Mesenchymal stem cell (in vitro differentiated cells and primary cell): ENCODE results near the gene VWA5B2.

Source experiments
- DNase-seq: peaks from one replicate; pipeline ENCODE4 v3.0.0-alpha.2; 2013
- H2AFZ ChIP-seq: one replicate; pipeline ENCODE4 v1.6.1; 2013; ENCODE audit warnings: low read depth, mild to moderate bottlenecking, control low read depth, inconsistent platforms, low read length, moderate library complexity
- H2AK5ac ChIP-seq: 2 replicates; pipeline ENCODE4 v1.6.1; 2013; ENCODE audit warnings: low read length, moderate library complexity, mild to moderate bottlenecking, inconsistent platforms; ENCODE audit not compliant: severe bottlenecking
- H2BK120ac ChIP-seq: one replicate; pipeline ENCODE4 v1.6.1; 2013; ENCODE audit warnings: low read depth, mild to moderate bottlenecking, inconsistent platforms, low read length, moderate library complexity
- H2BK12ac ChIP-seq, 2 experiments: one replicate each; pipeline ENCODE4 v1.6.1; 2013; ENCODE audit warnings: inconsistent platforms in 2 of 2, low read length in 2 of 2, mild to moderate bottlenecking in 2 of 2, moderate library complexity in 2 of 2, control low read depth in 1 of 2
- H2BK15ac ChIP-seq: one replicate; pipeline ENCODE4 v1.6.1; 2013; ENCODE audit warnings: mild to moderate bottlenecking, low read depth, inconsistent platforms; ENCODE audit not compliant: poor library complexity, severe bottlenecking
- H2BK5ac ChIP-seq: 2 replicates; pipeline ENCODE4 v1.6.1; 2013; ENCODE audit warnings: low read depth, mild to moderate bottlenecking, low read length, control low read depth, inconsistent platforms; ENCODE audit not compliant: poor library complexity, severe bottlenecking
- H3K14ac ChIP-seq, 2 experiments: one replicate each; pipeline ENCODE4 v1.6.1; 2013; ENCODE audit warnings: inconsistent platforms in 2 of 2, low read length in 2 of 2, control low read depth in 1 of 2, mild to moderate bottlenecking in 1 of 2, moderate library complexity in 1 of 2
- H3K18ac ChIP-seq, 2 experiments: one replicate each; pipeline ENCODE4 v1.6.1; 2013; ENCODE audit warnings: inconsistent platforms in 2 of 2, low read length in 2 of 2, control low read depth in 1 of 2, low read depth in 1 of 2, mild to moderate bottlenecking in 1 of 2
- H3K23ac ChIP-seq, 2 experiments: one replicate each; pipeline ENCODE4 v1.6.1; 2013; ENCODE audit warnings: inconsistent platforms in 2 of 2, low read length in 2 of 2, mild to moderate bottlenecking in 2 of 2, moderate library complexity in 2 of 2, control low read depth in 1 of 2
- H3K27ac ChIP-seq: 2 replicates; pipeline ENCODE4 v1.5.1; 2013; ENCODE audit warnings: mild to moderate bottlenecking, moderate library complexity, low read length, control low read depth, inconsistent platforms; ENCODE audit not compliant: poor library complexity, severe bottlenecking
- H3K27me3 ChIP-seq, 2 experiments: 2 replicates each; pipeline versions ENCODE4 v1.6.1 to v1.7.0; 2013; ENCODE audit warnings: low read length in 2 of 2, mild to moderate bottlenecking in 2 of 2, moderate library complexity in 2 of 2, control low read depth in 1 of 2, inconsistent platforms in 1 of 2; ENCODE audit not compliant: control insufficient read depth in 1 of 2, insufficient read depth in 1 of 2
- H3K36me3 ChIP-seq, 2 experiments: 2 replicates each; pipeline versions ENCODE4 v1.6.1 to v1.7.0; 2013; ENCODE audit warnings: low read length in 2 of 2, control low read depth in 1 of 2, inconsistent platforms in 1 of 2, low read depth in 1 of 2, mild to moderate bottlenecking in 1 of 2; ENCODE audit not compliant: insufficient read depth in 2 of 2, control insufficient read depth in 1 of 2
- H3K4ac ChIP-seq, 2 experiments: one replicate each; pipeline ENCODE4 v1.6.1; 2013; ENCODE audit warnings: inconsistent platforms in 2 of 2, low read length in 2 of 2, mild to moderate bottlenecking in 2 of 2, moderate library complexity in 2 of 2, control low read depth in 1 of 2, low read depth in 1 of 2
- H3K4me1 ChIP-seq: 2 replicates; pipeline ENCODE4 v1.6.1; 2013; ENCODE audit warnings: low read depth, low read length, control low read depth; ENCODE audit not compliant: control insufficient read depth, insufficient read depth
- H3K4me2 ChIP-seq: 2 replicates; pipeline ENCODE4 v1.6.1; 2013; ENCODE audit warnings: low read length, mild to moderate bottlenecking, inconsistent platforms; ENCODE audit not compliant: poor library complexity, severe bottlenecking
- H3K4me3 ChIP-seq, 2 experiments: 2 replicates each; pipeline versions ENCODE4 v1.5.1 to v1.7.0; 2013; ENCODE audit warnings: low read length in 2 of 2, mild to moderate bottlenecking in 2 of 2, control low read depth in 1 of 2, low read depth in 1 of 2; ENCODE audit not compliant: insufficient read depth in 1 of 2
- H3K79me1 ChIP-seq: replicated peaks from 2 replicates; pipeline ENCODE4 v1.6.1; 2013; ENCODE audit warnings: mild to moderate bottlenecking, control low read depth, low read length, inconsistent platforms; ENCODE audit not compliant: poor library complexity, severe bottlenecking
- H3K9ac ChIP-seq: 2 replicates; pipeline ENCODE4 v1.7.0; 2013; ENCODE audit warnings: mild to moderate bottlenecking, low read length, moderate library complexity
- H3K9me3 ChIP-seq: 2 replicates; pipeline ENCODE4 v1.7.0; 2013; ENCODE audit warnings: mild to moderate bottlenecking, low read length; ENCODE audit not compliant: control insufficient read depth
- H4K8ac ChIP-seq: one replicate; pipeline ENCODE4 v1.6.1; 2013; ENCODE audit warnings: inconsistent platforms, mild to moderate bottlenecking, low read length, moderate library complexity
- H4K91ac ChIP-seq: one replicate; pipeline ENCODE4 v1.6.1; 2013; ENCODE audit warnings: mild to moderate bottlenecking, low read length, inconsistent platforms
- WGBS: methylation state at CpG from one replicate; pipeline ENCODE4 v1.1.7; 2013; ENCODE audit warnings: mixed read lengths; 5-methylcytosine and 5-hydroxymethylcytosine counted together

Gene VWA5B2

DNA sequence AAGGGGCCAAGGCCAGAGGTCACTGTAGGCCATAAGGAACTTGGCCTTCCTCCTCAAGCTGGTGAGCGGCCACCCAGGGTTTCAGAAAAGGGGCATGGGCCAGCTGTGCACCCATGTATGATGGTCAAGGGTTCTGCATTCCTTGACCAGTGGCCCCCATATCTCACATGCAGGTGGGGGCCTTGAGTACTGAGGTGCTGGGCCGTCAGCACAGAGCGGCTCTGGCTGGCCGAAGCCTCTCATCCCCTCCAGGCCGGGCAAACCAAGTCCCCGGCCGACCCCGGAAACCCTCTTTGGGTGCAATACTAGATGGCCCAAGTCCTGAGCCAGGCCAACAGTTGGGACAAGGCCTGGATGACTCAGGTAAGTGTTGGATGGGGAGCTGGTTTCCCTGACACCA, 9.8 kb downstream of the VWA5B2 start:
- Histone ChIP-seq H3K4me3 (no peak overlapping the region), H2BK12ac (no peak overlapping the region), H2BK120ac (no peak overlapping the region), H2AFZ (no peak overlapping the region), H3K27me3 (peaks cover 10 to 39% of the 10 kb centered on the region in 2 experiments), H3K27ac (no peak overlapping the region), H3K18ac (no peak overlapping the region), H2BK5ac (no peak overlapping the region), H3K4ac (no peak overlapping the region), H3K14ac (no peak overlapping the region), H3K4me2 (no peak overlapping the region), H3K23ac (no peak overlapping the region), H3K9me3 (no peaks in the 10 kb centered on the region), H3K9ac (no peak overlapping the region), H3K4me1 (peaks cover 2% of the 10 kb centered on the region), H3K79me1 (no peaks in the 10 kb centered on the region), H4K8ac (no peak overlapping the region), H4K91ac (no peak overlapping the region), H2AK5ac (no peak overlapping the region), H3K36me3 (peaks cover 24 to 32% of the 10 kb centered on the region in 2 experiments), H2BK15ac (no peak overlapping the region)
- WGBS = 91% methylated on average over 8 of the region's 8 CpGs
- DNase-seq = no peak

DNA sequence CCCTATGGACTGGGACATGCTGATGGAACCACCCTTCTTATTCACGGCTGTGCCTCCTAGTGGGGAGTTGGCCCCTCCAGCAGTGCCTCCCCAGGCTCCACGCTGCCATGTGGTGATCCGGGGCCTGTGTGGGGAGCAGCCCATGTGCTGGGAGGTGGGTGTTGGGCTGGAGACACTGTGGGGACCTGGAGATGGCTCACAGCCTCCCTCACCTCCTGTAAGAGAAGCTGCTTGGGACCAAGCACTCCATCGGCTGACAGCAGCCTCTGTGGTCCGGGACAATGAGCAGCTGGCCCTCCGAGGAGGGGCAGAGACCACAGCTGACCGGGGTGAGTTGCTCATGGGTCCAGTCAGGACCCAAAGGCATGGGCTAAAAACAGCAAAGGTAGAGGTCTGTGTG, 10.3 kb downstream of the VWA5B2 start:
- H3K18ac ChIP-seq = no peak overlapping the region
- no peak overlapping the region for H3K14ac ChIP-seq
- no peaks in the 10 kb centered on the region for H3K4me1 ChIP-seq
- no peak overlapping the region for H3K4ac ChIP-seq
- DNase-seq = no peak
- no peak overlapping the region for H4K91ac ChIP-seq
- WGBS = 84% methylated on average over 7 of the region's 7 CpGs
- H3K23ac ChIP-seq = no peak overlapping the region
- H2AK5ac ChIP-seq = no peak overlapping the region
- H3K27ac ChIP-seq = no peak overlapping the region
- no peak overlapping the region for H4K8ac ChIP-seq
- peaks cover 10 to 39% of the 10 kb centered on the region in 2 experiments for H3K27me3 ChIP-seq
- H2BK12ac ChIP-seq = no peak overlapping the region
- peaks cover 28 to 37% of the 10 kb centered on the region in 2 experiments for H3K36me3 ChIP-seq
- H3K4me2 ChIP-seq = no peak overlapping the region
- H3K9ac ChIP-seq = no peak overlapping the region
- no peak overlapping the region for H2BK5ac ChIP-seq
- H2AFZ ChIP-seq = no peak overlapping the region
- no peaks in the 10 kb centered on the region for H3K79me1 ChIP-seq
- no peak overlapping the region for H2BK120ac ChIP-seq
- H2BK15ac ChIP-seq = no peak overlapping the region
- no peaks in the 10 kb centered on the region for H3K9me3 ChIP-seq
- peak overlapping the region in 1 of 2 experiments; percentile 18 for H3K4me3 ChIP-seq

GRCh38 chr3:184240384-184241140, 11.2 kb downstream of the VWA5B2 start:
- no peaks in the 10 kb centered on the region for H3K9me3 ChIP-seq

GRCh38 chr3:184241141-184241446, 11.7 kb downstream of the VWA5B2 start:
- Histone ChIP-seq H3K4me3 (no peak overlapping the region), H2BK120ac (no peak overlapping the region), H3K36me3 (peaks cover 40 to 46% of the 10 kb centered on the region in 2 experiments), H2BK15ac (no peak overlapping the region), H4K8ac (no peak overlapping the region), H3K4me2 (no peak overlapping the region), H3K23ac (no peak overlapping the region), H2AFZ (no peak overlapping the region), H4K91ac (no peak overlapping the region), H3K4me1 (no peaks in the 10 kb centered on the region), H3K18ac (no peak overlapping the region), H3K9ac (no peak overlapping the region), H2BK12ac (no peak overlapping the region), H3K27me3 (peaks cover 3 to 31% of the 10 kb centered on the region in 2 experiments), H3K14ac (no peak overlapping the region), H3K79me1 (peaks cover 11% of the 10 kb centered on the region), H2AK5ac (no peak overlapping the region), H2BK5ac (no peak overlapping the region), H3K27ac (no peak overlapping the region), H3K4ac (no peak overlapping the region), H3K9me3 (no peaks in the 10 kb centered on the region)
- WGBS = 56% methylated on average over 17 of the region's 17 CpGs
- DNase-seq = no peak

More at GRCh38 chr3:184240384-184241140, 11.2 kb downstream of the VWA5B2 start:
- Histone ChIP-seq H3K4me1 (no peaks in the 10 kb centered on the region), H2BK5ac (no peak overlapping the region), H3K14ac (no peak overlapping the region), H3K9ac (no peak overlapping the region), H2AK5ac (no peak overlapping the region), H4K8ac (no peak overlapping the region), H2BK120ac (no peak overlapping the region), H3K18ac (no peak overlapping the region), H2AFZ (no peak overlapping the region), H4K91ac (no peak overlapping the region), H3K79me1 (peaks cover 5% of the 10 kb centered on the region), H3K4ac (no peak overlapping the region), H3K23ac (no peak overlapping the region), H3K36me3 (peaks cover 37 to 45% of the 10 kb centered on the region in 2 experiments), H3K27ac (no peak overlapping the region), H3K4me2 (no peak overlapping the region), H3K27me3 (peaks cover 8 to 37% of the 10 kb centered on the region in 2 experiments), H3K4me3 (no peak overlapping the region), H2BK12ac (no peak overlapping the region), H2BK15ac (no peak overlapping the region)
- DNase-seq = peak; percentile 36
- WGBS = 86% methylated on average over 3 of the region's 4 CpGs
